Esophagus squamous epithelium (tissue), 5 donors: ENCODE results near the gene AKR1D1. TPM values are rescaled to one million over a fixed set of nuclear protein-coding genes. Genes with fewer than 3 reads are reported as not detected.
"Not testable (repeated sequence)": the region's sequence is repeated elsewhere in the genome, so short reads cannot be mapped to it uniquely, and the experiment has no call there.

Source experiments
- DNase-seq: peaks from one replicate; lab custom pipeline; 2025; lab: John Stamatoyannopoulos, UW
- H3K27ac ChIP-seq, 4 donors: fragments of 200-600 bp; sonication (generic); one replicate each; pipeline ENCODE4 v1.5.1; 2016 to 2019; ENCODE audit warnings: mild to moderate bottlenecking in 1 of 4
- H3K27me3 ChIP-seq, 4 donors: fragments of 200-600 bp; sonication (generic); 1 replicate in 3 of 4; 2 replicates in 1 of 4; pipeline versions ENCODE4 v1.5.1 to v1.6.0; 2017 to 2021; ENCODE audit warnings: antibody characterized with exemption in 1 of 4
- H3K36me3 ChIP-seq, 3 donors: fragments of 200-600 bp; sonication (generic); one replicate each; pipeline ENCODE4 v1.5.1; 2016 to 2019
- H3K4me1 ChIP-seq, 3 donors: fragments of 200-600 bp; sonication (generic); one replicate each; pipeline ENCODE4 v1.5.1; 2017 to 2019
- H3K4me3 ChIP-seq, 4 donors: fragments of 200-600 bp; sonication (generic); 1 replicate in 3 of 4; 2 replicates in 1 of 4; pipeline ENCODE4 v1.5.1; 2016 to 2019; ENCODE audit warnings: mild to moderate bottlenecking in 2 of 4, moderate library complexity in 1 of 4
- H3K9me3 ChIP-seq, 3 donors: fragments of 200-600 bp; sonication (generic); one replicate each; pipeline ENCODE4 v1.5.1; 2016 to 2019
- POLR2A ChIP-seq, 4 donors: fragments of 450-650 bp; IDR thresholded peaks; one replicate each; pipeline ENCODE4 v1.6.1; 2017; ENCODE audit warnings: antibody characterized with exemption in 4 of 4, mild to moderate bottlenecking in 4 of 4, moderate library complexity in 3 of 4
- WGBS, 2 donors: methylation state at CpG; one replicate each; pipeline ENCODE4 v1.1.5; 2018; 5-methylcytosine and 5-hydroxymethylcytosine counted together
- intact Hi-C: fragments of 100-400 bp; cut with DNase I; formaldehyde crosslinking; loops from one replicate; pipeline ENCODE4 v1.15.0; 2022
- total RNA-seq, 4 donors: library from RNA; depleted of rRNA; stranded (reverse); fragments of >200 nt; gene quantifications; one replicate each; pipeline ENCODE4 v1.1.0, GENCODE V29; 2016
- TF ChIP-seq, protein P1 (sequence below), 6 experiments: fragments of 450-650 bp in 4 of 6; fragments of 200-600 bp in 2 of 6; sonication (generic) in 2 of 6; IDR thresholded peaks; one replicate each; pipeline ENCODE4 v1.5.1; 2016 to 2019; ENCODE audit warnings: antibody characterized with exemption in 6 of 6, mild to moderate bottlenecking in 4 of 6, moderate library complexity in 4 of 6
- donor health status: DM: yes; HTN: yes; CAD: no.

AKR1D1 gene
- total RNA-seq, 4 donors from 2014 or later: not detected

DNA sequence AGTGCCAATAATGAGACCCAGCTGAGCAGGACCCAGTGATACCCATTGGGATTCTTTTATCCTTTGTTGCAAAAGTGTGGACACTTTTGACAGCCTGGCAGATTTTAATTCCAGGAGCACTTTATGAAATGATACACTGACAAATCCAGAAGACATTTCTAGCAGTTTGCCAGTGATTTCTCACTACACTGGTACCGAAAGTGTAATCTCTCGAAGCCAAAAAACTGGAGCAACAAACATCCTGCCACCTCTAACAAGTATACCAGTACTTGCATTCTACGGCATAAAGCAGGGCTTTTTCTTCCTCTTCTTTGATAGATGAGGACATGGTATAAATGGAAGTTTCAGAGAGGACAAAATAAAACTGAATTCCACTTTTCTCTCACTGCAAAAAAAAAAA is 28.4 kb upstream of the AKR1D1 start:
- no peak for DNase-seq
- Histone ChIP-seq H3K27me3 (no peaks in the 10 kb centered on the region), H3K4me3 (no peak overlapping the region), H3K4me1 (no peaks in the 10 kb centered on the region), H3K36me3 (no peaks in the 10 kb centered on the region), H3K27ac (no peak overlapping the region), H3K9me3 (no peaks in the 10 kb centered on the region)
- WGBS, 2 donors: 94 to 95% methylated on average over 3 of the region's 3 CpGs
- intact Hi-C loops: no loop called here
- TF ChIP-seq, protein P1, sequence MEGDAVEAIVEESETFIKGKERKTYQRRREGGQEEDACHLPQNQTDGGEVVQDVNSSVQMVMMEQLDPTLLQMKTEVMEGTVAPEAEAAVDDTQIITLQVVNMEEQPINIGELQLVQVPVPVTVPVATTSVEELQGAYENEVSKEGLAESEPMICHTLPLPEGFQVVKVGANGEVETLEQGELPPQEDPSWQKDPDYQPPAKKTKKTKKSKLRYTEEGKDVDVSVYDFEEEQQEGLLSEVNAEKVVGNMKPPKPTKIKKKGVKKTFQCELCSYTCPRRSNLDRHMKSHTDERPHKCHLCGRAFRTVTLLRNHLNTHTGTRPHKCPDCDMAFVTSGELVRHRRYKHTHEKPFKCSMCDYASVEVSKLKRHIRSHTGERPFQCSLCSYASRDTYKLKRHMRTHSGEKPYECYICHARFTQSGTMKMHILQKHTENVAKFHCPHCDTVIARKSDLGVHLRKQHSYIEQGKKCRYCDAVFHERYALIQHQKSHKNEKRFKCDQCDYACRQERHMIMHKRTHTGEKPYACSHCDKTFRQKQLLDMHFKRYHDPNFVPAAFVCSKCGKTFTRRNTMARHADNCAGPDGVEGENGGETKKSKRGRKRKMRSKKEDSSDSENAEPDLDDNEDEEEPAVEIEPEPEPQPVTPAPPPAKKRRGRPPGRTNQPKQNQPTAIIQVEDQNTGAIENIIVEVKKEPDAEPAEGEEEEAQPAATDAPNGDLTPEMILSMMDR (IDR thresholded peaks at IDR 0.05): no peak
- no peak for TF ChIP-seq POLR2A (IDR thresholded peaks at IDR 0.05)

DNA sequence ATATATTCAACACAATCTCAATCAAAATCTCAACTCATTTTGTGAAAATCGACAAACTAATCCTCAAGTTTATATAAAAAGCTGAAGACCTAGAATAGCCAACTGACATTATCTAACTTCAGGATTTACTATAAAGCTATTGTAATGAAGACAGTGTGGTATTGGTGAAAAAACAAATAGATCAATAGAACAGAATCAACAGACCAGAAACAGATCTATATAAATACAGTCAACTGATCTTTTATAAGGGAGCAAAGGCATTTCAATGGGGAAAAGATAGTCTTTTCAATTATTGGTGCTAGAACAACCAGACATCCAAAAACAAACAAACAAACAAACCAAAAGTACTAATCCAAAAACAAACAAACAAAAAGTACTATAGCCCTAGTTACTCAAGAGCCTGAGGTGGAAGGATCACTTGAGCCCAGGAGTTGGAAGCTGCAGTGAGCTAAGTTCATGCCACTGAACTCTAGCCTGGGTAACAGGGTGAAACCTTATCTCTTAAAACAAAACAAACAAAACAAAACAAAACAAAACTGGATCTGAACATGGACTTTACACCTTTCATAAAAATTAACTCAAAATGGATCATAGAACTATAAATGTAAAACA is 26.6 kb upstream of the AKR1D1 start:
- H3K9me3 ChIP-seq: no peaks in the 10 kb centered on the region

DNA sequence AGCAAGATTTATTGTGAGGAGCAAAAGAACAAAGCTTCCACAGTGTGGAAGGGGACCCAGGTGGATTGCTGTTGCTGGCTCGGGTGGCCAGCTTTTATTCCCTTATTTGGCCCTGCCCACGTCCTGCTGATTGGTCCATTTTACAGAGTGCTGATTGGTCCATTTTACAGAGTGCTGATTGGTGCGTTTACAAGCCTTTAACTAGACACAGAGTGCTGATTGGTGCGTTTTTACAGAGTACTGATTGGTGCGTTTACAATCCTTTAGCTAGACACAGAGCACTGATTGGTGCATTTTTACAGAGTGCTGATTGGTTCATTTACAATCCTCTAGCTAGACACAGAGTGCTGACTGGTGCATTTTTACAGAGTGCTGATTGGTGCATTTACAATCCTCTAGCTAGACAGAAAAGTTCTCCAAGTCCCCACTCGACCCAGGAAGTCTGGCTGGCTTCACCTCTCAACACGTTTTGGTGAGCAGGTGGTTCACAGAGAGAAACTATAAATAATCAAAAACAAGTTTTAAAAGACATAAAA is 24.5 kb upstream of the AKR1D1 start:
- DNase-seq, intact Hi-C loops: not testable (repeated sequence)
- 81 to 82% methylated on average over 7 of the region's 7 CpGs for WGBS, 2 donors

More for the DNA sequence above, 26.6 kb upstream of the AKR1D1 start:
- intact Hi-C loops: no loop called here
- TF ChIP-seq POLR2A (IDR thresholded peaks at IDR 0.05): no peak
- TF ChIP-seq, protein P1 (IDR thresholded peaks at IDR 0.05): no peak
- no peak for DNase-seq
- no peaks in the 10 kb centered on the region for H3K27me3 ChIP-seq
- H3K27ac ChIP-seq: no peak overlapping the region
- H3K4me1 ChIP-seq: no peaks in the 10 kb centered on the region
- no peak overlapping the region for H3K4me3 ChIP-seq
- no peaks in the 10 kb centered on the region for H3K36me3 ChIP-seq
- 83 to 93% methylated on average over 1 of the region's 1 CpG for WGBS, 2 donors

DNA sequence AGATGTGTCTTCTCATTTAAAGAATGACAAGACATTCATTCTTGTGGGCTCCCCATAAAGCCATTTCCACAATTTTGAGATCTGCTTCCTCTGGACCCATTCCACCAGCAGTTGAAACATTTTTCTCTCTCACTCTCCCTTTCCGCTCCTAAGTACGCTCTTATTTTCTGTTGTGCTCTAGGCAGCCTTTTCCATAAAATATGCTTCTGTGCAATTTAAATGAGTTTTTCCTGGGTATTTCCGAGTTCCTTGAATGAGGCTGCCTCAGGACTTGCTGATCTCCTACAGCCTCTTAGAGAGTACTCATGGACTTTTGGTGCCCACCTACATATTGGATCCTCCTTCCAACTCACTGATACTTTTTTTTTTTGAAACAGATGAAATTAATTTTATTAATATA is 23.6 kb upstream of the AKR1D1 start:
- no peak for DNase-seq
- H3K27me3 ChIP-seq: no peaks in the 10 kb centered on the region
- no peaks in the 10 kb centered on the region for H3K36me3 ChIP-seq
- H3K4me1 ChIP-seq: no peaks in the 10 kb centered on the region
- intact Hi-C loops: no loop called here
- no peak overlapping the region for H3K4me3 ChIP-seq
- H3K27ac ChIP-seq: no peak overlapping the region
- WGBS, 2 donors: 75% methylated on average over 3 of the region's 3 CpGs
- no peaks in the 10 kb centered on the region for H3K9me3 ChIP-seq
- no peak for TF ChIP-seq POLR2A (IDR thresholded peaks at IDR 0.05)
- TF ChIP-seq, protein P1 (IDR thresholded peaks at IDR 0.05): no peak

More for the DNA sequence above, 24.5 kb upstream of the AKR1D1 start:
- H3K36me3 ChIP-seq, H3K4me3 ChIP-seq, H3K27ac ChIP-seq, H3K9me3 ChIP-seq, H3K4me1 ChIP-seq, H3K27me3 ChIP-seq: not testable (repeated sequence)

DNA sequence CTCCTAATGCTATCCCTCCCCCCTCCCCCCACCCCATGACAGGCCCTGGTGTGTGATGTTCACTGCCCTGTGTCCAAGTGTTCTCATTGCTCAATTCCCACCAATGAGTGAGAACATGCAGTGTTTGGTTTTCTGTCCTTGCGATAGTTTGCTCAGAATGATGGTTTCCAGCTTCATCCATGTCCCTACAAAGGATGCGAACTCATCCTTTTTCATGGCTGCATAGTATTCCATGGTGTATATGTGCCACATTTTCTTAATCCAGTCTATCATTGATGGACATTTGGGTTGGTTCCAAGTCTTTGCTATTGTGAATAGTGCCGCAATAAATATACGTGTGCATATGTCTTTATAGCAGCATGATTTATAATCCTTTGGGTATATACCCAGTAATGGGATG is 20.6 kb upstream of the AKR1D1 start:
- H3K27me3 ChIP-seq, intact Hi-C loops, DNase-seq, H3K27ac ChIP-seq, H3K9me3 ChIP-seq, H3K4me3 ChIP-seq, H3K36me3 ChIP-seq, H3K4me1 ChIP-seq: not testable (repeated sequence)
- 60 to 100% methylated on average over 1 to 2 of the region's 4 CpGs for WGBS, 2 donors

DNA sequence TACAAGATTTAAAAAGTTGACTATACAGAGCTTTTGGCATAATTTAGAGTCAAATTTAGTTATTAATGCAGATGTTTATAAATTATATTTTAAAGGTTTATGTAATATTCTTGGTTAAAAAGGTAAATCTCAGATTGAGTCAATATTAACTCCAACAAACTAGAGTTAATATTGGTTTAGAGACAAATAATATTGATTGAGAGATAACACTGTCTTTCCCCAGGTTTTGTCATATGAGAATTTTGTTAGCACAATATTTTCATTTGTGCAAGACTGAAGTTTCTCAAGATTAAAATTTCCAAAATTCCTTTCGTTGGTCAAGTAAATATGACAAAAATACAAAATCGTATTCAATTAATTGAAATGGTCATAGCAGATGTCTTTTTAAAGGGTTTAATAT is 12.9 kb upstream of the AKR1D1 start:
- no peak for DNase-seq
- Histone ChIP-seq H3K4me1 (no peaks in the 10 kb centered on the region), H3K9me3 (no peaks in the 10 kb centered on the region), H3K27ac (no peak overlapping the region), H3K27me3 (no peaks in the 10 kb centered on the region), H3K36me3 (no peaks in the 10 kb centered on the region), H3K4me3 (no peak overlapping the region)
- intact Hi-C loops: no loop called here
- TF ChIP-seq POLR2A (IDR thresholded peaks at IDR 0.05): no peak
- TF ChIP-seq, protein P1 (IDR thresholded peaks at IDR 0.05): no peak
- 64 to 70% methylated on average over 2 of the region's 2 CpGs for WGBS, 2 donors
